HEK293T (cell line): Measurements from ENCODE around the gene GNAQ.
"Not testable (repeated sequence)": the region's sequence is repeated elsewhere in the genome, so short reads cannot be mapped to it uniquely, and the experiment has no call there.

Source experiments
- CTCF ChIA-PET: fragments of 350-600 bp; formaldehyde crosslinking; extraction: SDS; loops from one replicate; lab custom pipeline; 2021; ENCODE audit warnings: antibody characterized with exemption, inconsistent platforms; lab: Yijun Ruan, JAX
- POLR2A ChIA-PET: fragments of 350-600 bp; formaldehyde crosslinking; extraction: SDS; loops from one replicate; lab custom pipeline; 2020; ENCODE audit warnings: antibody characterized with exemption, inconsistent platforms; lab: Yijun Ruan, JAX
- DNase-seq: peaks from one replicate; pipeline ENCODE4 v3.0.0; 2012; ENCODE audit warnings: mixed read lengths; ENCODE audit errors: extremely low spot score
- ARNT ChIP-seq: fragments of 450-650 bp; IDR thresholded peaks from 2 replicates; pipeline ENCODE4 v1.6.1; 2017; ENCODE audit warnings: mild to moderate bottlenecking
- BHLHE40 ChIP-seq: fragments of 450-650 bp; IDR thresholded peaks from 2 replicates; pipeline ENCODE4 v1.6.1; 2016; ENCODE audit warnings: mild to moderate bottlenecking, moderate library complexity, borderline replicate concordance
- CTBP1 ChIP-seq: fragments of 450-650 bp; IDR thresholded peaks from 2 replicates; pipeline ENCODE4 v1.6.1; 2016; ENCODE audit warnings: borderline replicate concordance
- ELF4 ChIP-seq: fragments of 450-650 bp; IDR thresholded peaks from 2 replicates; pipeline ENCODE4 v1.6.1; 2017; ENCODE audit warnings: antibody characterized with exemption
- FOXA1 ChIP-seq: fragments of 450-650 bp; IDR thresholded peaks from 2 replicates; pipeline ENCODE4 v1.6.1; 2016; ENCODE audit warnings: mild to moderate bottlenecking
- FOXK2 ChIP-seq: fragments of 450-650 bp; IDR thresholded peaks from 2 replicates; pipeline ENCODE4 v1.6.1; 2016; ENCODE audit warnings: mild to moderate bottlenecking
- FOXM1 ChIP-seq: fragments of 450-650 bp; IDR thresholded peaks from 2 replicates; pipeline ENCODE4 v1.6.1; 2017; ENCODE audit warnings: mild to moderate bottlenecking, borderline replicate concordance
- HDGF ChIP-seq: fragments of 450-650 bp; IDR thresholded peaks from 2 replicates; pipeline ENCODE4 v1.6.1; 2017; ENCODE audit warnings: antibody characterized with exemption, borderline replicate concordance
- L3MBTL2 ChIP-seq: fragments of 450-650 bp; conservative IDR thresholded peaks from 2 replicates; pipeline ENCODE4 v1.6.1; 2016; ENCODE audit warnings: mild to moderate bottlenecking
- LEF1 ChIP-seq: fragments of 450-650 bp; IDR thresholded peaks from 2 replicates; pipeline ENCODE4 v1.6.1; 2017; ENCODE audit warnings: mild to moderate bottlenecking, borderline replicate concordance
- NFRKB ChIP-seq: fragments of 450-650 bp; IDR thresholded peaks from 2 replicates; pipeline ENCODE4 v1.6.1; 2016; ENCODE audit warnings: mild to moderate bottlenecking, moderate library complexity
- SP1 ChIP-seq: fragments of 450-650 bp; IDR thresholded peaks from 2 replicates; pipeline ENCODE4 v1.6.1; 2017
- SUZ12 ChIP-seq: fragments of 450-650 bp; IDR thresholded peaks from 2 replicates; pipeline ENCODE4 v1.6.1; 2016; ENCODE audit warnings: mild to moderate bottlenecking
- TARDBP ChIP-seq: fragments of 450-650 bp; IDR thresholded peaks from 2 replicates; pipeline ENCODE4 v1.6.1; 2016
- ZNF384 ChIP-seq: fragments of 450-650 bp; IDR thresholded peaks from 2 replicates; pipeline ENCODE4 v1.6.1; 2016
- TF ChIP-seq, protein P1 (sequence below): fragments of 450-650 bp; IDR thresholded peaks from 2 replicates; pipeline ENCODE4 v1.6.1; 2016

Gene GNAQ

DNA sequence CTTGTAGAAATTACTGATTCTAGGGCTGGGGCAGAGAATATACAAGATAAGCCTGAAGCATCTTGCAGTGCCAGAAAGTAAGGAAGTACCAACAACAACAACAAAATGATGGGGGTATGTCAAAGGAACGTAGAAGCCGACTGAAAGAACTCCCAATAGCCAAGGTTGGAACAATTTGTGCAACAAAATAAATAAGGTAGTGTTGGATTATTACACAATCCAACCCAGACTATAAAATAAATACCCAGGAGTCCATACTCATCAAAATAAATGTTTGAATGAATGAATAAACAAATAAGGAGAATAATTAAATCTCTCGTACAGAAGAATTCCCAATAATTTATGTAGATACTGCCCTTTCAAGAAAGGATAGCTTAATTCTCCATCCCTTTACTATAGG lies 31.1 kb upstream of the GNAQ start:
- TF ChIP-seq LEF1 (no peak), FOXA1 (no peak), ELF4 (no peak), ZNF384 (no peak), FOXM1 (no peak), BHLHE40 (no peak), ARNT (no peak), SP1 (no peak), HDGF (no peak), FOXK2 (no peak), TARDBP (no peak), CTBP1 (no peak), SUZ12 (no peak), L3MBTL2 (no peak), NFRKB (no peak)
- TF ChIP-seq, protein P1, sequence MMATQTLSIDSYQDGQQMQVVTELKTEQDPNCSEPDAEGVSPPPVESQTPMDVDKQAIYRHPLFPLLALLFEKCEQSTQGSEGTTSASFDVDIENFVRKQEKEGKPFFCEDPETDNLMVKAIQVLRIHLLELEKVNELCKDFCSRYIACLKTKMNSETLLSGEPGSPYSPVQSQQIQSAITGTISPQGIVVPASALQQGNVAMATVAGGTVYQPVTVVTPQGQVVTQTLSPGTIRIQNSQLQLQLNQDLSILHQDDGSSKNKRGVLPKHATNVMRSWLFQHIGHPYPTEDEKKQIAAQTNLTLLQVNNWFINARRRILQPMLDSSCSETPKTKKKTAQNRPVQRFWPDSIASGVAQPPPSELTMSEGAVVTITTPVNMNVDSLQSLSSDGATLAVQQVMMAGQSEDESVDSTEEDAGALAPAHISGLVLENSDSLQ = no peak
- ChIA-PET POLR2A (no interaction called here), CTCF (no interaction called here)
- no peak for DNase-seq

GRCh38 chr9:78054218-78054617 lies 22.6 kb upstream of the GNAQ start:
- POLR2A ChIA-PET = not testable (repeated sequence)

DNA sequence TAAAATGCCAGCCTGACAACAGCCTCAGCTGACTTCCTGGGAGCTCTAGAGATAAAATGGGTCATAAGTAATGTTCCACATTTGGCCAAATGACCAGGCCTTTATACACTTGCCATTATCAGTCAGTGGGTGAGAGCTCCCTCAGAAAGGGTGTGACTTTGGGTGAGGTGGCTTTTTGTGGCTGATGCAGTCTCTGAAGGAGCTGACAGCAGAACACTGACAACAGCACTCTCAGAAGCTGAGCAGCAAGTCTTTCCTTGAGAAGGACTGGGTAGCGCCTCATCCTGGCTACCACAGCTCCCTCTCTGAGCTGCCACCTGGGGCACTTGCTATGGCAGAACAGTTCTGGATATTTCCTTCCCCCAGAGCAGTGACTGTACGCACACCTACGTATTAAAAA lies 22.0 kb upstream of the GNAQ start:
- CTCF ChIA-PET = no interaction called here
- POLR2A ChIA-PET = no interaction called here
- no peak for DNase-seq
- TF ChIP-seq NFRKB = no peak
- no peak for TF ChIP-seq SP1
- TF ChIP-seq TARDBP = no peak
- no peak for TF ChIP-seq SUZ12
- no peak for TF ChIP-seq HDGF
- TF ChIP-seq ARNT = no peak

More at GRCh38 chr9:78054218-78054617, 22.6 kb upstream of the GNAQ start:
- DNase-seq, CTCF ChIA-PET: not testable (repeated sequence)

DNA sequence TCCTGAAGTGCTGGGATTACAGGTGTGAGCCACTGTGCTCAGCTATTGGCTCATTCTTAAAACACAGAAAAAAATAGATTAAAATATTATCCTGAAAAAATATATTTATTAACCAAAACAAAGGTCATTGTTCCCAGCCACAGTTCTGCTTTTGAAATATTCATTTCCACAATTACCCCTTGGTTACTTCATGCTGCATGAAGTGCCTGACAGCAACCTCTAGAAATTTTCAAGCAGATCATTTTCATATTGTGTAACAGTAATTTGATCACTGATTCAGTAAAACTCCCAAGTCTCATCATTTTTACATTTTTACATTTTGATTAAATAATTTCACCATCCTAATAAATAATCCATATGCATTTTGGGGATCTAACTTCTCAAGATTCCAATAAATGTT lies 18.8 kb upstream of the GNAQ start:
- ChIA-PET POLR2A (no interaction called here), CTCF (interaction anchor here (1.2 kb wide), 1 partner anchor 15 kb away, joined by 3 read pairs; no protein-coding TSS in a partner anchor)
- no peak for DNase-seq
- TF ChIP-seq ARNT (no peak), SP1 (no peak), TARDBP (no peak)

- ChIA-PET POLR2A (no interaction called here), CTCF (interaction anchor here (1.2 kb wide), 1 partner anchor 14 kb away, joined by 3 read pairs; no protein-coding TSS in a partner anchor)
- DNase-seq = no peak
- TF ChIP-seq CTBP1 (no peak), LEF1 (no peak), FOXA1 (no peak), SP1 (no peak), HDGF (no peak), ARNT (no peak)
- TF ChIP-seq, protein P1 = no peak
Observed at GRCh38 chr9:78049484-78049883, 17.9 kb upstream of the GNAQ start.

DNA sequence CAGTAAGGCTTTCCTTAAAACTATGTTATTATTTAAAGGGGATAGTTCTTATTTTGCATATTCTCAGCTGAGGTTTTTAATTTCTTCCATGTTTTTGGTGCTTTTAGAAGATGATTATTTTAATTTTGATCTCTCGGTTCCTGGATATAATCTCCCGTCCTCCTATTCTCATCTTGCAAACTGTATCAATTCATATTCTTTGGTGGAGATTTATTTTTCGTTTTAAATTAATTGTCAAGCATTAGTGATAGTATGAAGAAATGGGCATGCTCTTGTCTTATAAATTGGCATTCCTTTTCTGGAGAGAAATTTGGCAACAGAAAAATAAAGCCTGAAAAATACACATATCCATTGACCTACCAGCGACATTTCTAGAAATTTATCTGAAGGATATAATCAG lies 15.5 kb upstream of the GNAQ start:
- TF ChIP-seq ARNT (no peak), FOXA1 (no peak), FOXK2 (no peak), HDGF (no peak), BHLHE40 (no peak), TARDBP (no peak), ZNF384 (no peak), CTBP1 (no peak), FOXM1 (no peak), NFRKB (no peak), ELF4 (no peak)
- CTCF ChIA-PET = no interaction called here
- POLR2A ChIA-PET = no interaction called here
- DNase-seq = no peak

DNA sequence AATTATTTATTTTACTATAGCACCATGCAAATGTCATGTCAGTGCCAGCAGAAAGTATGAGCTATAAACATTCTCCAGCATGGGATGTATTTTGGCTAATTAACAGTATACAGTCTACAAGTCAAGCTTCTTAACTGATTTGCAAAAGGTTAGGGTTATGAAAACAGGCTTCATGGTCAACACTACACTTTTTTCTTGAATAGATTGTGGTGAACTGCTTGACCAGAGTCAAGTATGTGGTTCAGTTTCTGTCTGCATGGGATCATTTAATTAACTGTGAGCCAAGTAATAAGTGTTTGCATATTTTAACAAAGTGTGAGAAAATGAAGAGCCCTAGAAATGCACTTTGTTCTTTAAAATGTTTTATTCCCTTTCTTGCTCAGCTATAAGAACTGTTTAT lies 14.5 kb upstream of the GNAQ start:
- CTCF ChIA-PET = interaction anchor here (1.5 kb wide), 1 partner anchor 11 kb away, joined by 4 read pairs; no protein-coding TSS in a partner anchor
- TF ChIP-seq FOXA1 (no peak), CTBP1 (no peak), L3MBTL2 (no peak), ELF4 (no peak), LEF1 (no peak), FOXK2 (no peak), FOXM1 (no peak)
- TF ChIP-seq, protein P1 = no peak
- DNase-seq = no peak

More for the DNA sequence above, 14.5 kb upstream of the GNAQ start:
- POLR2A ChIA-PET = no interaction called here
